GM23338 (cell line): Measurements from ENCODE around the gene HS6ST2.

ENCODE experiments used
- CREB1 ChIP-seq: fragments of 250-450 bp; sonication (Bioruptor Pico); IDR thresholded peaks from 2 replicates; pipeline ENCODE4 v1.5.0; 2020; ENCODE audit warnings: low read depth, mild to moderate bottlenecking, moderate library complexity
- ETS1 ChIP-seq: IDR thresholded peaks from 2 replicates; pipeline ENCODE4 v1.6.1; 2016; ENCODE audit warnings: antibody characterized with exemption
- EZH2 ChIP-seq: fragments of 200-600 bp; sonication (generic); IDR thresholded peaks from one replicate; pipeline ENCODE4 v1.8.0; 2017; ENCODE audit warnings: antibody characterized with exemption, mild to moderate bottlenecking, low read depth; ENCODE audit not compliant: unreplicated experiment
- EZH2phosphoT487 ChIP-seq: fragments of 200-600 bp; sonication (generic); IDR thresholded peaks from one replicate; pipeline ENCODE4 v1.8.1; 2018; ENCODE audit warnings: antibody characterized with exemption; ENCODE audit not compliant: unreplicated experiment
- JUNB ChIP-seq: IDR thresholded peaks from one replicate; pipeline ENCODE4 v1.6.1; 2016; ENCODE audit warnings: antibody characterized with exemption; ENCODE audit not compliant: unreplicated experiment
- NANOG ChIP-seq: IDR thresholded peaks from 2 replicates; pipeline ENCODE4 v1.6.1; 2016; ENCODE audit warnings: antibody characterized with exemption, borderline replicate concordance
- POLR2AphosphoS5 ChIP-seq: IDR thresholded peaks from 2 replicates; pipeline ENCODE4 v1.6.1; 2016; ENCODE audit warnings: antibody characterized with exemption, low read depth
- STAT1 ChIP-seq: IDR thresholded peaks from one replicate; pipeline ENCODE4 v1.6.1; 2016; ENCODE audit warnings: antibody characterized with exemption; ENCODE audit not compliant: unreplicated experiment
- ZNF114 ChIP-seq: fragments of 250-450 bp; sonication (Bioruptor Pico); IDR thresholded peaks from 2 replicates; pipeline ENCODE4 v1.5.0; 2020; ENCODE audit warnings: mild to moderate bottlenecking, moderate library complexity
- ZNF331 ChIP-seq: fragments of 250-450 bp; sonication (Bioruptor Pico); IDR thresholded peaks from 2 replicates; pipeline ENCODE4 v1.5.0; 2020; ENCODE audit warnings: low read depth, mild to moderate bottlenecking, moderate library complexity
- ZNF462 ChIP-seq: fragments of 250-450 bp; sonication (Bioruptor Pico); IDR thresholded peaks from 2 replicates; pipeline ENCODE4 v1.5.0; 2020; ENCODE audit warnings: mild to moderate bottlenecking, moderate library complexity
- TF ChIP-seq, protein P1 (sequence below): IDR thresholded peaks from one replicate; pipeline ENCODE4 v1.6.1; 2018; ENCODE audit warnings: antibody characterized with exemption; ENCODE audit not compliant: unreplicated experiment
- TF ChIP-seq, protein P2 (sequence below), 2 experiments: fragments of 200-600 bp in 1 of 2; sonication (generic) in 1 of 2; conservative IDR thresholded peaks; 2 replicates each; pipeline versions ENCODE4 v1.5.1 to v1.6.1; 2016 to 2017; ENCODE audit warnings: antibody characterized with exemption in 2 of 2, low read depth in 2 of 2, mild to moderate bottlenecking in 2 of 2, moderate library complexity in 1 of 2

DNA sequence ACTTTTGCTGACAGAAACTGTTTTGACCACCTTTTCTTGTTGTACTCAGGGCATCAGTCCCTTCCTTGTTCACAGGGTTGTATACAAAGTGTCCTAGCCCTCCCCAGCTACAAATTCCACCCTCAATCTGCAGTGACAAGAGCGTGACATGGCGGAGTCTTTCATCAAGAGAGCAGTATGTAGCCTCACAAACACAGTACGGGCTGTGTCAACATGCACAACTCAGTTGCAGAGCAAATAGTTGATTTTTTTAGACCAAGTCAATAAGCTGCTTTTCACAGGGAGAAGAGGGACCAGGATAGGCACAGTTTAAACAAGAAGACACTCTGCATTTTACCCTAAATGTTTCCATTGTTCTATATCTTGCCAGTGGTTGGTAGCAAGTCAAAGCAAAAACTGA lies 8.6 kb upstream of the HS6ST2 start:
- TF ChIP-seq, protein P1, sequence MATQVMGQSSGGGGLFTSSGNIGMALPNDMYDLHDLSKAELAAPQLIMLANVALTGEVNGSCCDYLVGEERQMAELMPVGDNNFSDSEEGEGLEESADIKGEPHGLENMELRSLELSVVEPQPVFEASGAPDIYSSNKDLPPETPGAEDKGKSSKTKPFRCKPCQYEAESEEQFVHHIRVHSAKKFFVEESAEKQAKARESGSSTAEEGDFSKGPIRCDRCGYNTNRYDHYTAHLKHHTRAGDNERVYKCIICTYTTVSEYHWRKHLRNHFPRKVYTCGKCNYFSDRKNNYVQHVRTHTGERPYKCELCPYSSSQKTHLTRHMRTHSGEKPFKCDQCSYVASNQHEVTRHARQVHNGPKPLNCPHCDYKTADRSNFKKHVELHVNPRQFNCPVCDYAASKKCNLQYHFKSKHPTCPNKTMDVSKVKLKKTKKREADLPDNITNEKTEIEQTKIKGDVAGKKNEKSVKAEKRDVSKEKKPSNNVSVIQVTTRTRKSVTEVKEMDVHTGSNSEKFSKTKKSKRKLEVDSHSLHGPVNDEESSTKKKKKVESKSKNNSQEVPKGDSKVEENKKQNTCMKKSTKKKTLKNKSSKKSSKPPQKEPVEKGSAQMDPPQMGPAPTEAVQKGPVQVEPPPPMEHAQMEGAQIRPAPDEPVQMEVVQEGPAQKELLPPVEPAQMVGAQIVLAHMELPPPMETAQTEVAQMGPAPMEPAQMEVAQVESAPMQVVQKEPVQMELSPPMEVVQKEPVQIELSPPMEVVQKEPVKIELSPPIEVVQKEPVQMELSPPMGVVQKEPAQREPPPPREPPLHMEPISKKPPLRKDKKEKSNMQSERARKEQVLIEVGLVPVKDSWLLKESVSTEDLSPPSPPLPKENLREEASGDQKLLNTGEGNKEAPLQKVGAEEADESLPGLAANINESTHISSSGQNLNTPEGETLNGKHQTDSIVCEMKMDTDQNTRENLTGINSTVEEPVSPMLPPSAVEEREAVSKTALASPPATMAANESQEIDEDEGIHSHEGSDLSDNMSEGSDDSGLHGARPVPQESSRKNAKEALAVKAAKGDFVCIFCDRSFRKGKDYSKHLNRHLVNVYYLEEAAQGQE = no peak
- TF ChIP-seq, protein P2, sequence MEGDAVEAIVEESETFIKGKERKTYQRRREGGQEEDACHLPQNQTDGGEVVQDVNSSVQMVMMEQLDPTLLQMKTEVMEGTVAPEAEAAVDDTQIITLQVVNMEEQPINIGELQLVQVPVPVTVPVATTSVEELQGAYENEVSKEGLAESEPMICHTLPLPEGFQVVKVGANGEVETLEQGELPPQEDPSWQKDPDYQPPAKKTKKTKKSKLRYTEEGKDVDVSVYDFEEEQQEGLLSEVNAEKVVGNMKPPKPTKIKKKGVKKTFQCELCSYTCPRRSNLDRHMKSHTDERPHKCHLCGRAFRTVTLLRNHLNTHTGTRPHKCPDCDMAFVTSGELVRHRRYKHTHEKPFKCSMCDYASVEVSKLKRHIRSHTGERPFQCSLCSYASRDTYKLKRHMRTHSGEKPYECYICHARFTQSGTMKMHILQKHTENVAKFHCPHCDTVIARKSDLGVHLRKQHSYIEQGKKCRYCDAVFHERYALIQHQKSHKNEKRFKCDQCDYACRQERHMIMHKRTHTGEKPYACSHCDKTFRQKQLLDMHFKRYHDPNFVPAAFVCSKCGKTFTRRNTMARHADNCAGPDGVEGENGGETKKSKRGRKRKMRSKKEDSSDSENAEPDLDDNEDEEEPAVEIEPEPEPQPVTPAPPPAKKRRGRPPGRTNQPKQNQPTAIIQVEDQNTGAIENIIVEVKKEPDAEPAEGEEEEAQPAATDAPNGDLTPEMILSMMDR (conservative IDR thresholded peaks at IDR 0.05; ENCODE audit: low read depth in 2 of 2) = no peak
- TF ChIP-seq POLR2AphosphoS5 = no peak
- TF ChIP-seq JUNB = no peak
- TF ChIP-seq CREB1 (CRISPR knock-in tag) = no peak
- TF ChIP-seq EZH2 = no peak
- TF ChIP-seq EZH2phosphoT487 = no peak
- TF ChIP-seq ZNF331 (CRISPR knock-in tag) = no peak
- no peak for TF ChIP-seq NANOG
- TF ChIP-seq ETS1 = no peak
- TF ChIP-seq STAT1 = no peak
- no peak for TF ChIP-seq ZNF114
- TF ChIP-seq ZNF462 (CRISPR knock-in tag) = no peak
